Left renal pelvis (tissue), 4 donors: ENCODE results near the gene DTD1. TPM values are rescaled to one million over a fixed set of nuclear protein-coding genes. Genes with fewer than 3 reads are reported as not detected.

Source experiments
- DNase-seq, 4 donors: peaks; one replicate each; pipeline ENCODE4 v3.0.0-alpha.2; 2013; ENCODE audit warnings: low read depth in 4 of 4, low spot score in 3 of 4
- polyA plus RNA-seq, 4 donors: library from polyadenylated mRNA; unstranded; fragments of 120-200 nt; gene quantifications; one replicate each; pipeline ENCODE4 v1.2.1, GENCODE V29; 2013; ENCODE audit not compliant: insufficient read length in 4 of 4

Gene DTD1, protein sequence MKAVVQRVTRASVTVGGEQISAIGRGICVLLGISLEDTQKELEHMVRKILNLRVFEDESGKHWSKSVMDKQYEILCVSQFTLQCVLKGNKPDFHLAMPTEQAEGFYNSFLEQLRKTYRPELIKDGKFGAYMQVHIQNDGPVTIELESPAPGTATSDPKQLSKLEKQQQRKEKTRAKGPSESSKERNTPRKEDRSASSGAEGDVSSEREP
- 10 to 100 TPM; 24.2 to 28.5 (median 25.3) TPM for polyA plus RNA-seq

DNA sequence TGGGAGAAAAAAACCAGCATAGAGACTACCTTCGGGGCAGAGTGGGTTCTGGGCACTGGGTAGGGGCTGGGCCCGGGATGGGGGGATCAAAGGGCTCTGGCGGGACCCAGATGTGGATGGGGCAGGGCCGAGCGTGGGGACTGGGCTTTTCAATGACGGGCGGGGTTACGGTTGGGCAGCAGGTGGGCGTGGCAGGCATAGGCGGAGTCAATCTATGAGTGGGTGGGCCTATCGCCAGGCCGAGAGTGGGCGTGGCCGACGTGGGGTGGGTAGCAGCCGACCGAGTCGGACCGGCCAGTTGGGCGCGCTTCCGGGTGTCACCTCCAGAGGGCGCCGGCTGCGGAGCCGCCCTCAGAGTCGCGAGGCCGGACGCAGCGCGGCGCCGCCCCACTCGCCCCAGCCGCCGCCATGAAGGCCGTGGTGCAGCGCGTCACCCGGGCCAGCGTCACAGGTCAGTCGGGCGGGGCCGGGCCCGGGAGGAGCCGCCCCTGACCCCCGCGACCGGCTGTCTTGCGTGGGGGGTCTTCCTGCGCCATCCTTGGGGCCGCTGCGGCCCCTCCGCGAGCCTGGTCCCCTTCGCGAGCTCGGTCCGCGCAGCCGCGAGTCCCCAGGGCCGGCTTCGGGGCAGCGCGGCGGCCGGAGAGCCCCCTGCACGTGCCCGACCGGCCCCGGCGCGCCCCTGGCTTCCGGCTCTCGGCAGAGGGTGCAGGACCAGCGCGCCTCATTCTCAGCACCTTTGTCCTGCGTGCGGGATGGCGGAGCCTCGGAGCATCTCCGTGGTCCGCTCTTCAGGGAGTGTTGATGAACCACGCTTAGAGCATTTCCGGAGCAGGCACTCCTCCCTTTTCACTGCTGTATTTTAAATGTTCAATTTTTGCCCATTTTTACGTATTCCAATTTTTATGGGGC, at the start of gene DTD1:
Gene DTD1, plus strand, starts transcription at position 390 of the 909 bp plus-strand sequence. Its CDS starts 19 bp downstream, at position 409.
- peak in 3 of 4 donors; percentile 38 to 69 (median 53) for DNase-seq

DNA sequence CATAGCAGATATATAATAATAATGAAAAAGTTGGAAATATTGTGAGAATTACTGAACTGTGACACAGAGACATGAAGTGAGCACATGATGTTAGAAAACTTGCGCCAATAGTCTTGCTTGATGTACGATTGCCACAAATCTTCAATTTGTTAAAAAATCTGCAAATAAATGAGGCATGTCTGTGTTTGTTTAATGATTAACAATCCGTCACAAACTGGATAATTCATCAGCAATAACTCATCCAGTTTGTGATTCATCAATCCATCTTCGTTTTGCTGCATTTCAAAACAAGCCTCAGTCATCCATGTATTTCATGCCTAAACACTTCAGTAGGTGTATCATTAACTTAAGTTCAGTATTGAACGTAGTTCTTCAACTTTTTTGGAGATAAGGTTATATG, 46.1 kb upstream of the DTD1 start:
- no peak for DNase-seq

DNA sequence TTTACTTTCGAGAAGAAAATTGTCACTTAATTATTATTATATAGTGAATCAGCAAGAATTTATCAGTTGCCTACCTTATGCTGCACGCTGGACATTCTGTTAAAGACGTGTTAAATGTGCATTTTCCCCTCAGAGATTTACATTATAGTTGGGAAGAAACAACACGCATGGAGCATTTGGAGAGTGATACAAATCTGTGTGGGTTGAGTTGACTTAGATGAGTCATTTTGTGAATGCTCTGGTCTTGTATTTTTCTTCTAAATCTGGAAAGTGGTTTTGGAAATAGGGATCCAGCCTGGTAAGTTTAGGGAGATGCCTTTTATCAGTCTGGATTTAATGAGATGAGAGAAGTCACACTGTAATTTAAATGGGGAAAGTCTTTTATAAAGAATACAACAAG, 44.6 kb upstream of the DTD1 start:
- DNase-seq: no peak

DNA sequence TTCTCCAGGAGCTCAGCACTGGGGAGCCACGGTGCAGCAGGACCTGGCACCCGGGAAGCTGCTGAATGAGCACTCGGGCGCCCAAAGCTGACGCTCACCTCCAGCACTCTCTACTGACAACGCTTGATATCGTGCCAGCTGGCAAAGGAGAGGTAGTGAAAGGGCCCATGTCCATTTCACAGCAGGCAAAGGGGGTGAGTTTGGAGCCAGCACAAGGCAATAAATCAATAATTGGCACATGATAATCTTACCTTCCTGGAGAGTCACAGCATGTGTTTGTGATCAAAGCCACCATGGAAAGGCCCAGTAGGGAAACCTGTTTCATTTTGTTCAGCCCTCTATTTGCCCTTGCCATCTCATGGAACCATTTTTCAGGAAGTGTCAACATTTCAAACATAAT, 43.9 kb upstream of the DTD1 start:
- DNase-seq: no peak

DNA sequence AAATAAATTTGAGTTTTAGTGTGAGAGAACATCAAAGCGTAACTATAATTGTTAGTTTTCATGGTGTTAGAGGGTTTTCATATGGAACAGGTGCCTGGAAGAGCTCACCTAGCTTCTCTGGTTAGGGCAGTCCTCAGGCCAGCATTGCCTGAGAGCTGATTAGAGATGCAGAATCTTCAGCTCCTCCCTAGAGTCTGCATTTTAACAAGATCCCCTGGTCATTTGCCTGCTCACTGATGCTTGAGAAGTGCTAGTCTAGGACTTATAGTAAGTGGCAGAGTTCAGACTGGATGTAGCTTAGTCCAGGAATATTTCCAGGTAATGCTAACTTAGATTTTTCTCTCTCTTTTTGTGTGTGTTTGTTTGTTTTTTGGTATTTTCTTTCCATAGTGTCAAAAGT, 42.3 kb upstream of the DTD1 start:
- no peak for DNase-seq

DNA sequence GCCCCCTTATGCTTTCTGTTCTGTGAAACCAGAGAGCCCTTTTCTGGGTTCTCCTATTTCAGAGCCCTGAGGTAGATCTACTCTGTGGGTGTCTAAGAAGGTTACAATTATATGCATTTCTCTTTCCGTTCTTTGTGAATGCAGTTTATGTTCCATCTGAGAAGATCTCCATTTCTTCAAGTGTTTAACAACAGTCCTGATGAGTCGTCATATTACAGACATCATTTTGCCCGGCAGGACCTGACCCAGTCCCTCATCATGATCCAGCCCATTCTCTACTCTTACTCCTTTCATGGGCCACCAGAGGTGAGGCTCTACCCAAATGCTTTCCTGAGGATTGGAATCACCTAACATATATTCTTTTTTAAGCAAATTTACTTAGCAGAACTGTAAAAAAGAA, 39.4 kb upstream of the DTD1 start:
- no peak for DNase-seq

DNA sequence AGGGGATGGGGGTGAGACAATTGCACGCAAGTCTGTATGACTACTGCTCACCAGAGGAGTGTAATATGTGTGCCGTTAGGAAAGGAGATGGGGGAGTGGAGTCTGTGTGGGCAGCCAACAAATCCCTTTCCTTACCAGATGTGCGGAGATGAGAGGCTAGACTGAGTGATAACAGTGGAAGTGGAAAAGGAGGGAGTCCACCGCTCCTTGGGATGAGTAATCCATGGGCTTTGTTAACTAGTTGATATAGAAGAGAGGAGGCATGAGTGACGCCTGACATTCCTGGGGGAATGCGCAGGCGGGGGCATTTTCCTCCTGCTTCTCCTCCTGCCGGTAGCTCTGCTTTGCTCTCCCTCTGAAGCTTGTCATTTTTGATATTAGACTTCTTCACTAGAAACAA, 34.1 kb upstream of the DTD1 start:
- no peak for DNase-seq

DNA sequence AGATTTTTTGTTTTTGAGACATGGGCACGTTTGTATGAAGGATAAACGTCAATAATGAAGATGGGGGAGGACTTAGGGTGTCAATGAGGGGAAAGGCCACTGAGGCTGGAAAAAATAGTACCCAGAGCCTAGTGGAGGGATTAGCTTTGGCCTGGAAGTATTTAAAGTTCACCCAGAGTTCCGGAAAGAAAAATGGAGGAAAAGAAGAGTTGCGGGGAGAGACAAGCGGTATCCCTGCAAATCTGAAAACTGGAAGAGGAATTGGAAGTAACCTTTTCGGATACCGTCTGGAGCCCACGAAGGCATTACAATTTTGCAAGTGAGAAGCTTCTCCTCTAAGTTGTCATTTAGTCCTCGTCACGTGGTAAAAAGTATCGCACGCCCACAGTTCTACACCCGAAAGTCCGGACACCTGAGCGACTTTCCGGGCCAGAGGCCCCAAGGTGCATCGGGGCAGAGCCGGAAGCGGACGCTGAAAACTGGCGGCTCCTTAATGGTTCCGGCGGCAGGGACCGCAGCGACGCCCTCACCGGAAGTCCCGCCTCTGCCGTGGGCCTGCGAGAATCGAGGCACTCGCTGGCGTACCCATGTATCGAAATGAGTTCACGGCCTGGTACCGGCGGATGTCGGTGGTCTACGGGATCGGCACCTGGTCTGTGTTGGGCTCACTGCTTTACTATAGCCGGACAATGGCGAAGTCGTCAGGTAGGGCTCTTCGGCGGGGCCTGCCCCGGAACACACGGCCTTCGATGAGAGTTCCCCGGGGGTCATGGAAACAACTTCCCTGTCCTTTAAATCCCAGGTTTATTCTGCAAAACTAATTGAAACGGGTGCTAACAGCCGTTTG, 20.7 kb upstream of the DTD1 start, which contains the start of gene SMIM26:
Gene SMIM26, plus strand, starts transcription at position 541 of the 847 bp plus-strand sequence. Its CDS starts 47 bp downstream, at position 588.
- DNase-seq: peak; percentile 78 to 90 (median 84)

DNA sequence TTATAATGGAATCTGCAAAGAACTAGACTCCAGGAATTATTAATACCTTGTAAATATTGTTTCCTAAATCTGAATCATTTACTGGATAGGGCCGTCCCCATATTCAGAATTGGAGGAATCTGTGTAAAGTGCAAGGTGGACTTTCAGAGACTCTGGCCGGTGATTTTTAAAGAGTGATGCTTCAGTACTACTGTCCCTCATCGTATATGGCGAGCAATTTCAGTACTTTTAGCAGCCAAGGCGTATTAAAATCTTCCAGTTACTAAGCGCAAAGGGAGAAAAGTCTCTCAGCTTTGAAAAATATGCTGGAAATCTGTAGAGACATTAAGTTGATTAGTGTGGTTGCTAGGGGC, 20.1 kb upstream of the DTD1 start:
- DNase-seq: peak in 1 of 4 donors; percentile 29

DNA sequence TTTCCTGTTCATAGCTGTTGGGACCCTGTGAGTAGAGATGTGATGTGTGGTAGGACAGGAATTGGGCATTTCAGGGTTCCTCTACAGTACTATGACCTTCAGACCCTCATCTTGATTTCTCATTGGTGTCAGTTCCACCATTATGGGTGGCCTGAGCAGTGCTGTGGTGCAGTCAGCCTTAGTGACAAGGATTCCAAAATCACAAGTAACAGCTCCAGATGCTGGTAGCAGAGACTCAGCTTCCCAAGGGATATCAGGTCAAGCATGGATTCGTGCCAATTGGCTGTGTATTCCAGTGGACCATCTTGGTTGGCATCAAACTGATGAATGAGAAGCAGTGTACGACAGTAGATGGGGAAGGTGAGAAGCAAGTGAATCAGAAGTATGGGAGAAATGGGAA, 16.8 kb upstream of the DTD1 start:
- DNase-seq: no peak

DNA sequence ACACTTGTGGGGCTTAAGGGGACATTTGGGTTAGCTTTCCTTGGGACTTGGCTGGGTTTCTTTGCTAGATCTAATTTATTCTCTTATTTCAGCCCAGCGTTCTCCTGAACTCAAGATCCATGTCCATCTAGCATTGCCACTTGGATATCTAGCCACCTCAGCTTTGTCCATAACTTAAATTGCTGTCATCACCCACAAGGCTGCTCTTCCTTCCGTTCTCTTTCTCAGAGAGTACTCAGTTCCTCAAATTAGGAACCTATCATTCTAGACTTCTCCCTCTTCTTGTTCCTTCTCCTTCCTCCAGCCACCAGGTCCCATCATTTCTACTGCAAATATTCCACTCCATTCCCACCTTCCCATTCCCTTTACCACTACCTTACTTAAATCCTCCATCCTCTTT, 16.3 kb upstream of the DTD1 start:
- DNase-seq: no peak

DNA sequence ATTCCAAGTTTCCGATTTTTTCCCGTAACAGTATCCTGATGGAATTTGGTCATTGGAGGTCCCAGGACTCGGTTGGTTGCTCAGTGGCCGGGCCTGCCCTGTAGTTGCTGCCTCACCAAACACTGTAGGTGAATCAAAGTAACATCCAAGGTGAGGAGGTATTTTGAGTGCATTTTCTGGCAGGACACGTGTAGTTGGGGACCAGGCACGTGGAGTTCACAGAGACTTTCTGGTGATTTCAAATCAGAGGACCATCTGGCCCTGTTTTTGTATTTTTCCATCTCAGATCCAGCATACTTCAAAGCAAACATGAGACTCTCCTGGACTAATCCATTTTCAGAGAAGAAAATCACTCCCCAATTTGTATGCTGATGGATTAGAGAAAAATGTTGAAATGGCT, 9.9 kb upstream of the DTD1 start:
- no peak for DNase-seq

DNA sequence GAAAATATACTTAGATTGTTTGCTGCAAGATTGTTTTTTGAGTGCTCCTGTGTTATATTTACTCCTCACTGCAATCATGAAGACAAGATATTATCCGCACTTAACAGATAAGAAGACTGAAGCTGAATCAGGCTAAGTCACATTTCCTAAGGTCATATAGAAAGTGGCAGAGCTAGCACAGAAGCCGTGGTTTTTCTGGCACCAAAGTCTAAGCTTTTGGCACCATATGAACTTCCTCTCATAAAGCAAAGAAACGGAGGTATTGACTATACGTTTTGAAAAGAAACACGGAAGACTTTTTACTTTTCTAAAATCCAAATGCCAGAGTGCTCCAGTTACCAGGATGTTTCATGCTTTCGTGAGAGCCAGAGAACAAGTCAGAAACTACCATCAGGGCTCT, 9.3 kb upstream of the DTD1 start:
- no peak for DNase-seq

DNA sequence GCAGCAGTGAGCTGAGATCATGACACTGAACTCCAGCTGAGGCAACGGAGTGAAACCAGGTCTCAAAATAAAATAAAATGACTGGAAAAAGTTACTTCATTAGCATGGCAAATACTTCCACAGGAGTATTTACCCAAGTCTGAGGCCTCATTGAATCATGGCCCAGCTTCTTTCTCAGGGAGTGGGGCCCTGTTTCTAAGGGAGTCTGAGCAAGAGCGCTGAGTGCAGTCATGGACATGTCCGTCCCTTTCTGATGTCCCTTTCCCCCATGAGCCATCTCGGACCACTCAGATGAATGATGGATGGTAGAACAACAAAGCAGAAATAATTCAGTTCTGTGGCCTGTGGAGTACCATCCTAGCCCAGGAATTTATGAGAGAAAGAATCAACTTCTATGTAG, 7.8 kb upstream of the DTD1 start:
- DNase-seq: no peak

DNA sequence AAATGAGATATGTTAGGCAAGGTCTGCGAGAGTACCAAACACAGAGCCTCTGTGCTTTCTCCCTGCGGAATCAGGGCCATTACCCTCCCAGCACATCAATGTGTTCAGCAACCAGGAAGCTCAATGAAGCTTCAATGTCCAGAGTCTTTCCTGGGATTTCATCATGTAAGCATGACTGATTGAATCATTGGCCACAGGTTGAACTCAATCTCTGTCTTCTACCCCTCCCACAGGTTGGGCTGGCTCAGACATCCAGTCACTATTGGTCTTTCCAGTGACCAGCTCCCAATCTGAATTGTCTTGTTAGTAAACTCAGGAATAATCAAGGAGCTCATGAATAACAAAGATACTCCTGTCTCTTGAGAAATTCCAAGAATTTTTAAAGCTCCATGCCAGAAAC, 2.7 kb upstream of the DTD1 start:
- no peak for DNase-seq

DNA sequence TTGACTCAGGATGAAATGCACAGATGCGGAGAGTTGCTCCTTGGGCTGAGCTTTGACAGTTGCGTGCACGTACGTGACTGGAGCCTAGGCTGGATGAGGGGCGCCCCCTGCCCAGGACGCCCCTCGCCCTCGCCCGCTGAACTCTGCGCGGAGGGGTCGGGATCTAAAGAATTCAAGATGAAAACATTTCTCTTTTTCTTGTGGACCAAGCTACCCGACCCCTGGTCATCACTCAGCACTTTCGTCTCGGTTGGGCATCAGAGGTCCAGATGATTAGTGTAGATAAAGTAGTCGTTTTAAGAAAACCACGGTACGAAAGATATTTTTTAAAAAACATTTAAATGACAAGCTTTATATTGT, 700 bp downstream of the DTD1 start:
- no peak for DNase-seq

DNA sequence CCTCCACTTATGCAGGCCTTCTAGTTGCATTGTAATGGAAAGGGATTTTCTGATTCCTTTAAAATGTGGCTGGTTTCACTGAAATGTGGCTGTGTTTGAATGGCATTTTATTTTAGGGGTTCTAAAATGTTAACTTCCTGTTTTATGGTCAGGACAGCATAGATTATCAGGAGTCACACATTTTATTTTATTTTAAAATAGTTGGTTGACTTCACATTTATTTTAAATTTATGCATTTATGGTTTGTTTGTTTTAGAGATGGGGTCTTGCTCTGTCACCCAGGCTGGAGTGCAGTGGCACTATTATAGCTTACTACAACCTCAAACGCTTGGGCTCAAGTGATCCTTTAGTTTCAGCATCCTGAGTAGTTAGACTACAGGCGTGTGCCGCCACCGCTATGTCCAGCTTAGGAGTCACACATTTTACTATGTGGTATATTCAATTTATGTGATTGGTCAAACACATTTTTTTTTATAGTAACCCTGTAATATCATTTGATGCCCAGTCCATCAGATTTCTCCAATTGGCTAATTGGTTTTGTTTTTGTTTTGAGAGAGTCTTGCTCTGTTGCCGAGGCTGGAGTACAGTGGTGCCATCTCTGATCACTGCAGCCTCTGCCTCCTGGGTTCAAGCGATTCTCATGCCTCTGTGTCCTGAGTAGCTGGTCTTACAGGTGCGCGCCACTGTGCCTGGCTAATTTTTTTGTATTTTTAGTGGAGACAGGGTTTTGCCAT, 2.3 kb downstream of the DTD1 start:
- DNase-seq: no peak

DNA sequence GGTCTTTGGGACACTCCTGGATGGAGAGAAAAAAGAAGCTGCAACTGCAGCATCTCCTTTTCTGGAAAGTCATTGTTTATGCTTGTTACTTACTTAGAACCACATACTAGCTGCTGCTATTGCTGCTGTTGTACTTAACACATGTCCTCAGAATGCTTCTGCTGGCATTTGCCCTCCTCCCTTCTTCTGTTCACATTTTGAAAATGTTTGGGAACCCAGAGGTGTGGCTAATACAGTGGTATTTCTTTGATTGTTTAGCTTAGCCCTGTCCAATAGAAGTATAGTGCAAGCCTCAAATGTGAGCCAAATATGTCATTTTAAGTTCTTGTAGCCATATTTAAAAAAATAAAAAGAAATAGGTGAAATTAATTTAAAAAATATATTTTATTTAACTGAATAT, 8.4 kb downstream of the DTD1 start:
- no peak for DNase-seq

DNA sequence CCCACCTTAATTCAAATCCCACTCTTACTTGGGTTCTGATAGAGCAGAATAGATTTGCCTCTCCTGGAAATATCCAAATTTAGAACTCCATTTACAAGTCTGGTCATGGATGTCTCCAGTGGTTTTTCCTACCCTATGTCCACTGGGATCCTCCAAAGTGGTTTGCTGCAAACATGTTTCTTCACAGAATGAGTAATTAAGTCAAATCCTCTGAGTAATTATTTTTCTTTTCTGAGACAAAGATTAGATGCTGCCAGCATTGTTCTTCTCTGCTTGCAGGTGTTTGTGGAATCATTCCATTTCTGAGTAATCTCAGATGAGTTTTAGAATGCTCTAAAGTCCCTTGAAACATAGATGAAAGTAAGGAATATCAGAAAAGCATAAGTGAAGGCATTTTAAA, 21.9 kb downstream of the DTD1 start:
- no peak for DNase-seq

DNA sequence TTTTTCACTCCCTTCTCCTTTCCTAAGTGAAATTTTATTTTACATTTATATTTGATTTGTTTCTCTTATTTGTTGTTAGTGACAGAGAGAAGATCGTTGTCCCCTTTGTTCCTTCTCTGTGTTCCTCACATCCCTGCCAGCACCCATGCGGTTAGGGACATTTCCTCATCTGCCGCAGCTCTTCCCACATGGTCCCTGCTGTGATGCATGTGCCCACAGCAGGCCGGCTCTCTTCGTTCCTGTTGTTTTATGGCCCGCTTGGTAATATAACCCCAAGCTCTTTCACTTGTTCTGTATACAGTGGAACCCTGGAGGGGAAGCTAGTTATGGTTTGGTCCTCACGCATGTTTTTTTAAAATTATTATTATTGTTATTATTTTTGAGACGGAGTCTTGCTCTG, 23.6 kb downstream of the DTD1 start:
- DNase-seq: no peak

DNA sequence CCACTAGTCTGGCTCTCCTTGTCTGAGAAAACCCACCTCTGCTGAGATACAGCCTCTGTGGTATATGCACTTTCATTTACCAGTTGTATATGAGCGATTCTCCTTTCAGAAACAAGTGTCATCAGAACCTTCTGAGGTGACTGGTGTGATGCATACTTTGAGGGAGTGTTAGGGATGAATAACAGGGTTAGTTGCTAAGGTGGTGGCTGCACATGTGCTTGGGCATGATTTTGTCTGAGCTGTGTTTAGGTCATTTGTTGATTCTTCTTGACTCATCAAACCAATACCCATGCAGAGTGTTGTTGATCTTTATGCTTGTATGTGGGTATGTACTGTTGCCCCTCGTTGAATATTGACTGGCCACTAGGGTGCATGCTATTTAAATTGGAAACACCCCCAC, 25.7 kb downstream of the DTD1 start:
- no peak for DNase-seq
